NCI-H146 treated with DMSO at 0.1 percent for 48 hours (cell line): ENCODE results near the gene MAP2K5.

ENCODE experiments used
- DNase-seq: peaks from one replicate; lab custom pipeline; 2025; ENCODE audit not compliant: unreplicated experiment; lab: John Stamatoyannopoulos, UW

MAP2K5 gene

DNA sequence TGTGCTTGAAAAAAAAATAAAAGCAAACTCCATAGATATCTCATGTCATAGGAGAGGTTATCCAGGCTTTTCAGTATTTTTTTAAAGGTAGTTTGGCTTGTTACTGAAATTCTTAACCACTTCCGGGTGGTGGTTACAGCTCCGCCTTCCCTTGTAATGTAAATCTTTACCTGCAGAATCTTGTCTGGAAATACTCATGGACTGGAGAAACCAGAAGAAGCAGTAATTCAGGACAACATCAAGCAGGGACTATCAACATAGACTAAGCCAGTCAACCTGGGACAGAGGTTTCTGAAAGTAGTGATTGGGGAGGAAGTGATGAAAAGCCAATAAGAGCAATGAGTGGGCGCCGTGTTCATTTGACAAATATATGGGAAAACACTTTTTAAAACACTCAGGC is 203.9 kb downstream of the MAP2K5 start:
- DNase-seq: no peak

DNA sequence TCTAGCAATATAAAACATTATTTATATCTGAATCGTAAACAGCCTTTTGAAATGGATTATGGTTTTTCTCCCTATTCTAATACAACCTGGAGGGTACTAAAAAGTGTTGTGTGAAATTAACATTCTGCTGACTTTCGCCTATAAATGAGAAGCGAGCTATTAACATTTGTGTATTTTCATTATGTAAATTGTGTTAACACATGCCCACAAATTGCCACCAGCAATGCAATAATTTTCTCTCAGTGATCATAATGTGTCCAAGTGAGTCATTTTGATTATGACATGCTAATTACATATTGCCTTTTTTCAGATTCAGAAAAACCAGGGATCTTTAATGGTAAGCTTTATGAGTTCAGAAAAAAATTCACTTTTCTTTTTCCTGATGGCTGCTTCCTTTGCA is 205.4 kb downstream of the MAP2K5 start:
- DNase-seq: no peak

DNA sequence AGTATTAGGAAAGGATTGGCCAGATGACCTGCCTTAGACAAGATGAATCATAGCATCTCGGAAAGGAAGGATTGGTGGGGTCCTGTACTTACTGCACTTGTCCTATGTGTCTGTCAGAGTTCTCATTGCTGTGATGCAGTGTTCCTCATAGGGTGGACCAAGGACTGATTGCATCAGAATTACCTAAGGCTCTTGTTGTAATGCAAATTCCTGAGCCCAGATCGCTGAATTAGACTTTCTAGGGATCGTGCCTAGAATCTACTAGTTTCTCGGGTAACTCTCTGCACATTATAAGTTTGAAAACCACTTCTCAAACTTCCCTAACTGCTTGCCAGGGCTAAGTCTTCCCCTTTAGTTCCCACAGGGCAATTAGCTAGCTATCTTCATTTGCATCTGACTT is 207.9 kb downstream of the MAP2K5 start:
- DNase-seq: no peak

DNA sequence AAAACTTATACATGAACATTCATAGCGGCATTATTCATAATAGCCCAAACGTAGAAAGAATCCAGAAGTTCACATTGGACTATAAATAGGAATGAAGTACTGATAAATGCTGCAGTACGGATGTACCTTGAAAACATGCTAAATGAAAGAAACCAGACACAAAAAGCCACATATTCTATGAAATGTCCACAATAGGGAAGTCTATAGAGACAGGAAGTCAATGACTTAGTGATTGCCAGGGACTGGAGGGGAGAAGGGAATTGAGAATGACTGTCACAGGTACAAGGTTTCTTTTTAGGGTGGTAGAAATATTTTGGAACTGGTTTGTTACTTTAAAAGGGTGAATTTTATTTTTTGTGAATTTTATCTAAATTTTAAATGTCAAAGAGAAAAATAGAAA is 211.4 kb downstream of the MAP2K5 start:
- DNase-seq: no peak

DNA sequence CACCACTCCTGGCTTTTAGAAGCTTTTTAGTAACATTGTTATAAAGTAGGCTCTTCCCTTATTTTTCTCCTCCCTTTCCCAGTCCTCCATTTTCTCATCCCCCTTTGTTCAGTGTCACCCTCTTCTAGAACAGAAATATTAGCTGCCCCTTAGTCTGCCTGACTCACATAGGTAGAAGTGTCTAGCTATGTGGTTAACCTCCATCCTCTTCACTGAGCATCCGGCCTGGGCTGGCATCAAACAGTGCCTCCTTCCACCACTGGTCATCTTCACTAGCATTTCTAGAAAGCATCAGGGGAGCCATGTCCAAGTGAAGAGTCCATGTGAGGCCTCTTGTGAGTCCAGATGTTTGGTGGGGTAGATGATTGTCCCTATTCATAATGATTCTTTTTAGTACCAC is 212.8 kb downstream of the MAP2K5 start:
- DNase-seq: no peak

DNA sequence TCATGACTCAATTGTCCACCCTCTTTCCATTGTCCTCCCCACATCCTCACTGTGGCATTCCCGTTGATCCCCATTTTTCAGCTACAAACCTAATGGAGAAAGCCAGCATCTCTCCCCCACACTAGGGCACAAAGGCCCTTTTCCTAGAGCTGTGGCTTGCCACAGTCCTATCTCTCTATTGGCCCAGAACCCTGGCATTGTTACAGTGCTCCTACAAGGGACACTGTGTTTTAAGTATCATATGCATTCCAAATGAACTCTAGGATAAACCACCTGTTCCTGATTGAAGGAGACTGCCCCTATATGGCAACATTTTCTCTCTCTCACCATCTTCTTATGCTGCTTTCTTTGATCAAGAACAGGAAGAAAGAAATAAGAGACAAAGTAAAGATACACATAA is 213.4 kb downstream of the MAP2K5 start:
- DNase-seq: no peak

DNA sequence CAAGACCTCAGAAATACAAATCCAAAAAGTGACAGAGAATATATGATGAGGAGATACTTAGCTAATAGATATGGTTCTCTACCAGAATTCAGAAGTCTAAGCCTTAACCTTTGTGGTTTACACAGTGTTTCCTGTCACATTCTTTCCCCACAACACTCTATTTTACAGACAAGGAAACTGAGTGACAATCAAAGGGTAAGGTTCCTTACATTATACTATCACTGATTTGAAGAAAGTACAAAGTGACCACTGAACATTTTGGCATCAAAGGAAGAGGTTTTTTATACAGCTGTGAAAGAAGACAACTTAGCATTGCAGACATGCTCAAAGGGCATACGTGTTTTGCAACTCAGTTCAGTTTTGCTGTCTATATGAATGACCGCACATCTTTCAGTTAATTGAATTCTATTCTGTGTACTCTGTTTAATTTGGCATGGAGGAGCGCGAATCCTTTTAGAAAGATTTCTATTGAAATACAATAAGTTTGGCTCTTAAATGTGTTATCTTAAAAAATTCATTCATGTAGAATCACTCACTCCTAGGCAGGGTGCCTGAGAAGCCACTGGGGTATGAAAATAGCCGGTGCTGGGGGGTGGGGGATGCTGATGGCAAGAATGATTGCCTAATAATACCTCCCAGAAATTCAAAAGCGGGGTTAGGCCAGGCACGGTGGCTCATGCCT is 216.3 kb downstream of the MAP2K5 start:
- DNase-seq: no peak

DNA sequence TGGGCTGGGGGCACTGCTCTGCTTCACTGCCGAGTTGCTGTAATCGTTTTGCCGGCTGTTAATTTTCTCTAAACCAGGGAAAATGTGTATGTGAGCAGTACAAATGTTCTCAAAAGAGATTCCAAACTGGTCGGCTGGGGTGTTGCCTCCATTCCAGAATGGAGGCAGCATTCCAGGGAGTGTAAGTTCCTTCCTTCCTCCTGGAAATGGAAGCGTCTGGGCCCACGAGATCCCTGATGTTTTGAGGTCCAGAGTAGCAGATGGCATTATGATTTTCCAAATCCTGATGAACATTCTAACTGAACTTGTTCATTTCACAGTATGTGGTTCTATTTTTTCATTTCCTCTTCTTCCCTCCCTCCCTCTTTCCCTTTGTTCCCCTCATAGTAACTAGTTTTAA is 218.4 kb downstream of the MAP2K5 start:
- no peak for DNase-seq

DNA sequence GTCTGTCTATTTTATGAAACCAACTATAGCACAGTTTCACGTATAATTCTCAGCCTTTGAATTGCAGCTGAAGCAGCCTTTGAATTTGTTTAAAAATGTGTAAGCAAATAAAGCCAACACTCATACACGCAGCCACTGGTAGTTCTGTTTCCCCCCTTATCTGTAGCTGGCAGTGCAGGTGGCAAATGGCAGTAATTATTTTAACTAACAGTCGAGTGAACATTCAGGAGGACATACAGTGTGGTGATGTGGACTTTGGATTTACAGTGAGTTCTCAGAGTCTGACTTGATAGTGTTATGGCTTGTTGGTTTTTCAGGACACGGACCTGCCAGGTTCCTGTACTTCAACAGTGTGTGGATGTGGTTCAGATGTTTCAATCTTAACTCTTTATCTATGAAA is 218.8 kb downstream of the MAP2K5 start:
- DNase-seq: peak; percentile 53

DNA sequence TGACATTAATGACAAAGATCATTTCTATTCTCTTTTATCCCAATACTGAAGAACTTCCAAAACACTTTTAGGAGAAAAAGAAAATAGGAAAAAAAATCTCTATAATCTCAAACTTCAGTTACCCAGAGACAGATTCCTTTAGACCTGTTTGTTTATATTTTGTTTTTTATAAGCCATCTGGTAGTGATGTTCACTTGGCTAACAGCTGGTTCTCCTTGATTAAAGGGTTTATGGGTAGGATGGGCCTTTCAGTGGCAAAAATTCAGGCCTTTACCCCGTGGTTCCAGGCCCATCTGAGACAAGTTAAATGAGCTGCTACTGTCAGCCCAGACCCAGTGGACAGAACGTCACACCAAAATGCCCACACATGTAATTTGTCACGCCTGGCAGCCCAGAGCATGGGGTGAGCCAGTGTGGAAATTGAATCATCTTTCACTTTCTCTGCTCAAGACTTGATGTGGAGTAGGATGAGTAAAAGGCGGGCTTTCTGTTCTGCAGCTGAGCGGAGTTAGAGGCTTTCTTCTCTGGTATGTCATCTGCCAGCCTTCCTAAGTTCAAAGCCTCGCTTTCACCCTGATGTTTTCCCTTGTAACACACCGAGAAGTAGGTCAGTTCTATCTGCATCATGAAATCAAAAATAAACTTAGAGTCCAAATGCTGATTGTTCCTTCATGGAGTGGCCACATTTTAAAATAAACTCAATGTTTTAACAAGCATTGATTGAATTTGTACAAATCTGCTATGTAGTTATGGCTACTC is 220.3 kb downstream of the MAP2K5 start:
- DNase-seq: no peak

DNA sequence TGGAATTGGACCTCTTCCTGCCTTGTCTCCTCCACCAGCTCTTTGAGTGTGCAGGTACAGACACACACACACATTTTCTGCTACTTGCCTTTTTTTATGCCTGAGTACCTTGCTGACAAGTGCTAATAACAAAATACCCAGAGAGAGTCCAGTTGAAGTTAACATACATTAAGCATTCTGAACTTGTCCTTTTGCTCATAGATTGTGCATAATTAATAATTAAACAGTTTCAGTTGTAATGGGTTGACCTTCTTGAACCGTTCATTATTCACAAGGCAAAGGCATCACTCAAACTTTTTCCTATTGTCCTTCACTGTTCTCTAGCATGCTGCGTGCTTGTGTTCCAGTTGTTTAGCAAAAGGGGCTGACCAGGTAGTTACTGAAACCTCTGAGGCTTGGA is 223.2 kb downstream of the MAP2K5 start:
- DNase-seq: no peak

DNA sequence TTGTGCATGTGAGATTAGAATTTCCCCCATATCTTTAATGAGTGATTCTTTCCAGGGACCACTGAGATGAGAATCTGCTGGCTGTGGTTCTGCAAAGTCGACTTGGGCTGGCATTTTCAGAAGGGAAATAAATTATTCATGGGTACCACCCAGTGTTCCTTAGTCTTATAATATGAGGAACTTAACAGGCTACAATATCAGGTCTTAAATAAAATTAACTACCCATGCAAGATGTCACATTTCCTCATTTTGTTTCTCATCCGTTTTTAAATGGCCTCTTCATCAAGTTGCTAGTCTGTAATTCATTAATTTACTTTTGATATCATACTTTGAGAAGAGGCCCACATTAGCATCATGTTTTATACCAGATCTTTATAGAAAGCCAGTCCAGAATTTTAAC is 224.5 kb downstream of the MAP2K5 start:
- no peak for DNase-seq

DNA sequence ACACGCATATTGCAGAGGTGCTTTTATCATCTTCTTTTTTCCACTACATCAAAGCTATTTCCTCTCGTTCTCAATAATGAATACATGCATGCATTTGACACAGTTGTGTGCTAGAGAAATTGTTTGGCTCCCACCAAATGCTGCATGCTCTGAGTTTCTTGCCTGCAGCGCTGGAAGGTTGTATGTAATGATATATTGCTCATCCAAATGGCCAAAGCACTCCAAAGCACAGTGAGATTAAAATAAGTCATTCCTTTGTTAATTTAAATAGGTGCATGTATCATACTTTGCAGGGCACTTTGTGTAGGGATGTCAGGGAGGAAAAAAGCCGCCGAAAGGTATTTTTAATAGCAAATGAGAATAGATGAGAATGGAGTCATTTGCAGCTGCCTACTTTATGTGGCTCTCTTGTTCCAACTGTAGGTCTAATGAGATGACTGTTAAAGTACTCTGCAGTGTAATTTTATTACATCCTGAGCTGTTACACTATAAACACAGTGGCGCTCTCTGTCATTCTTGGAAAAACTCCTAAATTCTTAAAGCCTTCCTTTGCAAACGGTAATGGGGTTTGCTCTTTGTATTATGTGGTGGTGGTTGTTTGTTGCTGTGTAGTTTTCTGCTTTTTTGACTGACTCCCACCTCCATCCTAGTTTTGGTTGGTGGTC is 225.9 kb downstream of the MAP2K5 start:
- no peak for DNase-seq

DNA sequence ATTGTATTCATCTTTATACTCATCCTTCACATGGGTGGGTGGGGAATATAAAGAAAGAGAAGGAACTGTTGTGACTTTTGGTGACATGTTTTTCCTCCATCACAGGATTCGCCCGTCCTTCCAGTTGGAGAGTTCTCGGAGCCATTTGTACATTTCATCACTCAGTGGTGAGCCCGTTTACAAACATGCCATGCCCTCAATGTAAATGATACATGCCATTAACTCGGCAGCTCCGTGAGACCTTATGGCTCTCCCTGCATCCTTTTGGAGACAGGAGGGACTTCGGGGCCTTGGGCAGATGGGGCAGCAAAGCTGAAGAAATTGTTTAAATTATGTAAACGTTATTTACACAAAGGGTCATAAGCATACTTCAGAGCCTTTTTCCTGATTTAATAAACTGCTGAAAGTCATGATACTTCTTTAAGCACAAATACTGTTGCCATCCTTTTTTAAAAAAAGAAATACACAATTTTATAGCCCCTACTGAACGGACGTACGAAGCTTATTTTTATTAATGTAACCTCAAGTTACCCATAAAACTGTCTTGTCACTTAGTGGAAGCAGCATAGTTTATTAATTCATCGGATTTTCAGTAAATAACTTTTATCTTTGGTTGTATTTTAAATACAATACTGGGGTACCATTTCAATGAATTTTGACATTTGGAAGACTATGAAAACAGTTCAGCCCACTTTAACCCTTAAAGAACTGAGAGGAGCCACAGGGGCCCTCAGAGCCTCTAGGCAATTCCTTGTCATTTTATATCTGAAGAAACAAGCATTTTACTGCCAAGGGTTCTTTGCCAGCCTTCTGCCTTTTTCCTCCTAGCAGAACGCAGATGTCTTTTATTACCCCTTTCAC is 227.2 kb downstream of the MAP2K5 start:
- no peak for DNase-seq

DNA sequence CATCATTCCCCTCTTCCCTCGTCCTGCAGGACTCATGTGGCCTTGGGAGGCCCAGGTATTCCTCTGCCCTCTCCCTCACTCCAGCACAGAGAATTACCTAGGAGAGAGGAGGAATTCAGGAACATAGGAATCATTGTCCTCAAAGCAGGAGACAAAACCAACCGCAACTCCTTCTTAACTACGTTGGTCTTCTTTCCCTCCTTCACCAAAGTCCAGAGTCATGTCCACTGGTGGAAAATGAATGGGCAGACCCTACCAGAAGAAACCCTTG is 227.8 kb downstream of the MAP2K5 start:
- DNase-seq: no peak

DNA sequence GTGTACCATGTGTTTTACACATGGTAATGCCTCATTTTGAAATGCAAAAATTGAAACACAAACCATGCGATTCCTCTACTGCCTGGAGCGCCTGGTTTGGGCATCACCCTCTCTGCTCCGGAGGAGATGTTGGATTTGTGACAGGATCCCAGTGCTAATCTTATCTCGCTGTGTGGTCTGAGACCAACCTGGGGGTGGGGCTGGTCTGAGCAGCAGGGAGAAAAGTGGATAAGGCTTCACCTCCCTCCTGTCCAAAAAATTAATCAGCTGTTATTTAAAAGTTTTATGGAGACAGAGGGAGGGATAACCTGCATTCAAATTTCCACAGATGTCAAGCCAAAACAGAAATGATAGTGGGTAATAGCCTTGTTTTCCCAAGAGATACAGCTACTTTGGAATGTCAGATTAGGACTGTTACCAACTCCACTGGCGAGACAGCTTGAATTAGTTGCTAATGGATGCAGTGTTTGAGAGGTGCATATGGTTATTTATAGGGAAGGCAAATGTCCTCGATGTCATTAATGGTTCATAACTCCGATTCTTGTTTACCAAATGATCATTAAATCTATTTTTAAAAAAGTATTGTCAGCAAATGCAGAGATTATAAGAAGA is 228.8 kb downstream of the MAP2K5 start:
- no peak for DNase-seq

DNA sequence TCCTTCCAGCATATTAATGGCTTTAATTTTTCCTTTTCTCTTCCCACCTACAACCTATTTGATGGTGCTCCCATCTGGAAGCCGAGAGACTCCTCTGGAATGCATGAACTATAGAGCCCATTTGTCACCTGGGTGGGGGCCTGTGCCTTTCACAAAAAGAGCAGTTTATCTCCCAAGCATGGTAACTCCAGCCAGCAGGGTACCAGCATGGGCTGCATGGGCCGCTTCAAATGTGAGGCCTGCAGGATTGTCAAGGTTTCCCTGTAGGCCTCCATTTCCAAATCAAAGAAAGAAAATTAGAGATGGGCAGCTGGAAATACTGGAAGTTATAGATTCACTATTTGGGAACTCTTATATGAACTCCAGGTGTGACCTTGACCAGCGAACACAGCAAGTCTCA is 232.1 kb downstream of the MAP2K5 start:
- no peak for DNase-seq

DNA sequence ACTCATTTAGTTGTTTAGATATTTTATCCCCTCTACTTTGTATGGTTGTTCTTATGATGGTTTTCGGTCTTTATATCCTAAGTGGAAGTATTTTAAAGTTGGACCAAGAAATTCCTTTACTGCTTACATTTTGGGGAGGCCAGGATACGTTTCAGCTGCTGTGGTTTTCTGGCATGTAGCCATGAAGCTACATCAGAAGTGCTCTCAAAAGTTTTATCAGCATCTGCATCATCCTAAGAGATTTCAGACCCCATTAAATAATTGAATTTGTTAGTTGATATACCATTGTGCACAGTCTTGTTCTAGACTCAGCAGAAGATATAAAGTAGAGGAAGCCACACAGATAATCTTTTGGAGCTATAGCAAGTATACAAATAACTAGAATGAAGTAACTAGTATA is 232.7 kb downstream of the MAP2K5 start:
- DNase-seq: no peak

DNA sequence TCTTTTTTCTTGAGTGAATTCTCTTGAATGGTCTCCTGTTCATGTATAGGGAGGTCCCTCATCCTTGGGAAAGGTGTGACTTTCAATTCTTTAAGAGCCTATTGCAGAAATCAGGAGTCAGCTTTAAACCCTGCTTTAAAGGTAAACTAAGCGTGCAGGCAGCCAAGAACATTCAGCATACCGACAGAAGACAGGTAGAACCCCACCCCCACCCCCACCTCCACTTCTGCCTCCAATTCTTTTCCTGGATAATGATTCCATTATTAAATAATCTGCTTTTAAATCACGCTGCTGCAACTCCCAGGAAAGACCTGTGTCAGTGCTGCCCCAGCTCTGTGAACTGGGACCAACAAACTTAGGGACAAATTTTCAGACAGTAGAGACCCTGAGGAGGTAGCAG is 233.5 kb downstream of the MAP2K5 start:
- no peak for DNase-seq

DNA sequence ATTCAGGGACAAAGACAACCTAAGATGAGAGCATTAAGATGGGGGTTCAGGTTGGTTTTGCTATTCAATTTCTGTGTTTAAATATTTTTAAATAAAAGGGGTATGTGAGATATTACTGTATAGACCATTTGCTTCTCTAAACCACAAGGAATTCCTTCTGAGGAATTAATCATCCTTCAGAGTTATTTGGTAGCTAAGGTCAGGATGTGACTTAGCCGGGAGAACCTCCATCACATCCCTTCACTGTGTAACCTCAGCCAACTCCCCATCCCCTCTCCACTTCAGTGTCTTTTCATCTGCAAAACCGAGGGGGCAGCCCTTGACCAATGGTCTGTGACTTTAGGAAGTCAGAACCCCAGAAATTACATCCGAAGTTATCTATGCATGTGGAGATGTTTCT is 234.1 kb downstream of the MAP2K5 start:
- no peak for DNase-seq

DNA sequence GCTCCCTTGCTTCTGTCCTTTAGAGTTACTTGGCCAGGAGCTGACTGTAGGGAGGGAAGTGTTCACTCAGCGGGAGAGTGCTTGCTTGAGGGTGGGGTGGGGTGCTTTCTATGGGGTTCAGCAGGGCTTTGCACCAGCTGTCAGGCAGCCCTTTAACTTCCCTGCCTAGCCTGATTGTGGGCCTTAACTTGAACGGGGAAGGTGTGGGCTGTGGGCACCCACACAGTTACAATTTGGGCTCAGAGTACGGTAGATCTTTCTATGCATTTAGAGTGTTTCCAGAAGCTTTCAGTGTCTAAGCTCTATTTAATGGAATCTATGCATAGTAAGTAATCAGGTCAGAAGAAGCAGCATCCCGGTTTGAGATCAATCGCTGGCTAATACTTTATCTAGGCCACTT is 234.6 kb downstream of the MAP2K5 start:
- no peak for DNase-seq
